Panc1 (cell line): ENCODE results near the gene ZBTB48. TPM values are rescaled to one million over a fixed set of nuclear protein-coding genes. Genes with fewer than 3 reads are reported as not detected.
"Not testable (repeated sequence)": the region's sequence is repeated elsewhere in the genome, so short reads cannot be mapped to it uniquely, and the experiment has no call there.

ENCODE experiments used
- ATAC-seq: fragments of 200-7000 bp; cut with Tn5 transposase; 2 replicates; pipeline ENCODE4 v1.9.1; 2020; ENCODE audit warnings: mild to moderate bottlenecking, moderate library complexity
- BruUV-seq: library from RNA; stranded (reverse); fragments of 400-500 nt; replicated peaks from 2 replicates; lab custom pipeline; 2021; lab: Mats Ljungman, UMichigan
- CTCF ChIA-PET: fragments of 300-600 bp; sonication (Branson Sonifier 250); formaldehyde crosslinking; loops from one replicate; lab custom pipeline; 2022; ENCODE audit warnings: antibody characterized with exemption; lab: Charles Lee
- POLR2A ChIA-PET: fragments of 300-600 bp; sonication (Branson Sonifier 250); formaldehyde crosslinking; loops from one replicate; lab custom pipeline; 2022; ENCODE audit warnings: antibody characterized with exemption; lab: Charles Lee
- DNase-seq: peaks from one replicate; pipeline ENCODE4 v3.0.0-alpha.2; 2010; ENCODE audit warnings: low read depth, low spot score
- H3K27ac ChIP-seq: 2 replicates; pipeline ENCODE4 v1.5.1; 2011; ENCODE audit warnings: mild to moderate bottlenecking, low read length, inconsistent platforms
- H3K27me3 ChIP-seq: fragments of 200-500 bp; sonication (Bioruptor generic); 2 replicates; pipeline ENCODE4 v1.6.0; 2014; ENCODE audit warnings: low read length, inconsistent platforms; ENCODE audit not compliant: control insufficient read depth, insufficient read depth
- H3K36me3 ChIP-seq: fragments of 200-500 bp; sonication (Bioruptor generic); 2 replicates; pipeline ENCODE4 v1.5.1; 2014; ENCODE audit warnings: inconsistent platforms, mild to moderate bottlenecking, low read length, moderate library complexity; ENCODE audit not compliant: control insufficient read depth, insufficient read depth
- H3K4me1 ChIP-seq: 2 replicates; pipeline ENCODE4 v1.5.1; 2011; ENCODE audit warnings: inconsistent platforms, mild to moderate bottlenecking, low read length, moderate library complexity; ENCODE audit not compliant: control insufficient read depth, insufficient read depth
- H3K4me3 ChIP-seq, 2 experiments: 2 replicates each; pipeline ENCODE4 v1.5.1; 2011 to 2012; ENCODE audit warnings: low read depth in 2 of 2, low read length in 2 of 2, mild to moderate bottlenecking in 2 of 2, inconsistent platforms in 1 of 2, moderate library complexity in 1 of 2
- H3K9me3 ChIP-seq: fragments of 200-500 bp; sonication (Bioruptor generic); 2 replicates; pipeline ENCODE4 v1.5.1; 2014; ENCODE audit warnings: low read depth, mild to moderate bottlenecking, inconsistent platforms, low read length, moderate library complexity; ENCODE audit not compliant: control insufficient read depth, insufficient read depth
- POLR2AphosphoS5 ChIP-seq: IDR thresholded peaks from 2 replicates; pipeline ENCODE4 v1.6.1; 2012; ENCODE audit warnings: mild to moderate bottlenecking, low read depth, low read length, moderate library complexity
- SIN3A ChIP-seq: IDR thresholded peaks from 2 replicates; pipeline ENCODE4 v1.6.1; 2012; ENCODE audit warnings: low read depth, mild to moderate bottlenecking, low read length, moderate library complexity, borderline replicate concordance; ENCODE audit not compliant: insufficient read depth
- TCF7L2 ChIP-seq: IDR thresholded peaks from 2 replicates; pipeline ENCODE4 v1.6.1; 2011; ENCODE audit warnings: mild to moderate bottlenecking, low read depth, low read length, inconsistent platforms
- in situ Hi-C: cut with HindIII; loops from 2 replicates; pipeline ENCODE4 v1.10.0; 2016; ENCODE audit warnings: low sequenced_read_pairs, low pct_unique_long_range_greater_than_20kb
- intact Hi-C: fragments of 100-400 bp; cut with micrococcal nuclease; formaldehyde crosslinking; loops from one replicate; pipeline ENCODE4 v1.10.0; 2022; ENCODE audit not compliant: unreplicated experiment
- total RNA-seq: library from RNA; stranded (reverse); gene quantifications from one replicate; pipeline ENCODE4 v1.2.1, GENCODE V29; 2021; ENCODE audit not compliant: unreplicated experiment
- TF ChIP-seq, protein P1 (sequence below), 2 experiments: IDR thresholded peaks; 2 replicates each; pipeline ENCODE4 v1.6.1; 2011 to 2012; ENCODE audit warnings: low read depth in 2 of 2, control low read depth in 1 of 2, low read length in 1 of 2, mild to moderate bottlenecking in 1 of 2, moderate library complexity in 1 of 2; ENCODE audit not compliant: insufficient read depth in 1 of 2
- TF ChIP-seq, protein P2 (sequence below): fragments of 450-650 bp; IDR thresholded peaks from 2 replicates; pipeline ENCODE4 v1.5.1; 2017; ENCODE audit warnings: mild to moderate bottlenecking

The ZBTB48 gene
- total RNA-seq, 1 experiment from 2014 or later, result 40.7 TPM

DNA sequence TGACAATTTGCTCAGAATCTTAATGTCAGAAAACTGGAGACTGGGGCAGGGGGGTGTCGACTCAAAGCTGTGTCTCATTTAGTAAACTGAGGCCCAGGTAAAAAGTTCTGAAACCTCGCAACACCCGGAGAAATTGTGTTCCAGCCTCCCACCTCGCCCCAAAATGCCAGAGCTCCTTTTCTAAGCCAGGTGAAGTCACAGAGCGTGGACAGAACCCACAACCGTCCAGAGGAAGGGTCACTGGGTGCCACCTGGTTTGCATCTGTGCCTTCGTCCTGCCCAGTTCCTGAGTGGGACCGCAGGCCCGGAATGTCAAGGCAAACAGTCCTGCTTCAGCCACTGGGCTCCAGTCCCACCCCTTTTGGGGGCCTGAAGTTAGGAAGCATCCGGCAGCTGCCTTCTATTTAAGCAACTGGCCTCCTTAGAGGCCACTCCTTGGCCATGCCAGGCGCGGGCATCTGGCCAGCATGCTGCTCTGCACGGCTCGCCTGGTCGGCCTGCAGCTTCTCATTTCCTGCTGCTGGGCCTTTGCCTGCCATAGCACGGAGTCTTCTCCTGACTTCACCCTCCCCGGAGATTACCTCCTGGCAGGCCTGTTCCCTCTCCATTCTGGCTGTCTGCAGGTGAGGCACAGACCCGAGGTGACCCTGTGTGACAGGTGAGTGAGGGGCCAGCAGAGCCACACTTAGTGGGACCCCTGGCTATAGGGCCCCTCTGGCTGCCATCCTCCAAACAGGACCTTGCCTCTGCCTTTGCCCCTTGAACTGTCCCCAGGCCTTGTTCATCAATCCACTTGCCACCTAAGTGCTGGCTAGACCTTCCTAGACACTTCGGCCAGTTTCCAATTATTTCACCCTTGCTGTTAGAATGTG is 24.7 kb upstream of the ZBTB48 start, which contains the start of gene TAS1R1:
Gene TAS1R1 (plus strand): TSS at position 401 of the 872 bp plus-strand sequence. CDS start 67 bp downstream, at position 468.
- no peak for DNase-seq
- peaks cover 12% of the 10 kb centered on the region for H3K4me1 ChIP-seq
- POLR2A ChIA-PET, result interaction anchor here (0.5 kb wide), 1 partner anchor 33 kb away, joined by 3 read pairs; no protein-coding TSS in a partner anchor
- BruUV-seq, result no TSS peak
- intact Hi-C loops (no loop called here), in situ Hi-C loops (no loop called here)
- no peak for TF ChIP-seq TCF7L2
- TF ChIP-seq, protein P1, sequence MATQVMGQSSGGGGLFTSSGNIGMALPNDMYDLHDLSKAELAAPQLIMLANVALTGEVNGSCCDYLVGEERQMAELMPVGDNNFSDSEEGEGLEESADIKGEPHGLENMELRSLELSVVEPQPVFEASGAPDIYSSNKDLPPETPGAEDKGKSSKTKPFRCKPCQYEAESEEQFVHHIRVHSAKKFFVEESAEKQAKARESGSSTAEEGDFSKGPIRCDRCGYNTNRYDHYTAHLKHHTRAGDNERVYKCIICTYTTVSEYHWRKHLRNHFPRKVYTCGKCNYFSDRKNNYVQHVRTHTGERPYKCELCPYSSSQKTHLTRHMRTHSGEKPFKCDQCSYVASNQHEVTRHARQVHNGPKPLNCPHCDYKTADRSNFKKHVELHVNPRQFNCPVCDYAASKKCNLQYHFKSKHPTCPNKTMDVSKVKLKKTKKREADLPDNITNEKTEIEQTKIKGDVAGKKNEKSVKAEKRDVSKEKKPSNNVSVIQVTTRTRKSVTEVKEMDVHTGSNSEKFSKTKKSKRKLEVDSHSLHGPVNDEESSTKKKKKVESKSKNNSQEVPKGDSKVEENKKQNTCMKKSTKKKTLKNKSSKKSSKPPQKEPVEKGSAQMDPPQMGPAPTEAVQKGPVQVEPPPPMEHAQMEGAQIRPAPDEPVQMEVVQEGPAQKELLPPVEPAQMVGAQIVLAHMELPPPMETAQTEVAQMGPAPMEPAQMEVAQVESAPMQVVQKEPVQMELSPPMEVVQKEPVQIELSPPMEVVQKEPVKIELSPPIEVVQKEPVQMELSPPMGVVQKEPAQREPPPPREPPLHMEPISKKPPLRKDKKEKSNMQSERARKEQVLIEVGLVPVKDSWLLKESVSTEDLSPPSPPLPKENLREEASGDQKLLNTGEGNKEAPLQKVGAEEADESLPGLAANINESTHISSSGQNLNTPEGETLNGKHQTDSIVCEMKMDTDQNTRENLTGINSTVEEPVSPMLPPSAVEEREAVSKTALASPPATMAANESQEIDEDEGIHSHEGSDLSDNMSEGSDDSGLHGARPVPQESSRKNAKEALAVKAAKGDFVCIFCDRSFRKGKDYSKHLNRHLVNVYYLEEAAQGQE (IDR thresholded peaks at IDR 0.05; ENCODE audit: insufficient read depth in 1 of 2, low read depth in 2 of 2, low read length in 1 of 2), result no peak
- no peak for TF ChIP-seq SIN3A
- TF ChIP-seq POLR2AphosphoS5, result no peak
- TF ChIP-seq, protein P2, sequence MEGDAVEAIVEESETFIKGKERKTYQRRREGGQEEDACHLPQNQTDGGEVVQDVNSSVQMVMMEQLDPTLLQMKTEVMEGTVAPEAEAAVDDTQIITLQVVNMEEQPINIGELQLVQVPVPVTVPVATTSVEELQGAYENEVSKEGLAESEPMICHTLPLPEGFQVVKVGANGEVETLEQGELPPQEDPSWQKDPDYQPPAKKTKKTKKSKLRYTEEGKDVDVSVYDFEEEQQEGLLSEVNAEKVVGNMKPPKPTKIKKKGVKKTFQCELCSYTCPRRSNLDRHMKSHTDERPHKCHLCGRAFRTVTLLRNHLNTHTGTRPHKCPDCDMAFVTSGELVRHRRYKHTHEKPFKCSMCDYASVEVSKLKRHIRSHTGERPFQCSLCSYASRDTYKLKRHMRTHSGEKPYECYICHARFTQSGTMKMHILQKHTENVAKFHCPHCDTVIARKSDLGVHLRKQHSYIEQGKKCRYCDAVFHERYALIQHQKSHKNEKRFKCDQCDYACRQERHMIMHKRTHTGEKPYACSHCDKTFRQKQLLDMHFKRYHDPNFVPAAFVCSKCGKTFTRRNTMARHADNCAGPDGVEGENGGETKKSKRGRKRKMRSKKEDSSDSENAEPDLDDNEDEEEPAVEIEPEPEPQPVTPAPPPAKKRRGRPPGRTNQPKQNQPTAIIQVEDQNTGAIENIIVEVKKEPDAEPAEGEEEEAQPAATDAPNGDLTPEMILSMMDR, result no peak
- H3K4me3 ChIP-seq, result peak within 1 kb of the TSS; percentile 87 to 98
- ATAC-seq, result peak; percentile 12; the same call in 1 of the 2 replicates
- H3K9me3 ChIP-seq, result no peaks in the 10 kb centered on the region
- H3K27me3 ChIP-seq, result no peaks in the 10 kb centered on the region
- H3K27ac ChIP-seq, result peak within 1 kb of the TSS; percentile 81
- CTCF ChIA-PET, result interaction anchor here (0.6 to 1.9 kb wide), 3 partner anchors 31 to 118 kb away, joined by 3 to 5 read pairs (median 4); no protein-coding TSS in a partner anchor
- no peaks in the 10 kb centered on the region; the same call in 1 of the 2 replicates for H3K36me3 ChIP-seq

DNA sequence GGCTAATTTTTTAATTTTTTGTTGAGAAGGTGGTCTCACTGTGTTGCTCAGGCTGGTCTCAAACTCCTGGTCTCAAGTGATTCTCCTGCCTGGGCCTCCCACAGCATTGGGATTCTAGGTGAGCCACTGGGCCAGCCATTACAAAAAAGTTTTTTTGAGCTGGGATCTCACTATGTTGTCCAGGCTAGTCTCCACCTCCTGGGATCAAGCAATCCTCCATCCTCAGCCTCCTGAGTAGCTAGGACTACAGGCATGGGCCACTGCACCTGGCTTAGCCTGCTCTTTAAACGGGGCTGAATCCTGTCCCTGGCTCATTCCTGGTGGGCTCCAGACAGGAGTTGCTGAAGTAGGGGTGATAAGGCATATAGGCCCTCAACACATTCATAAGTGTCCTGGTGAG is 22.2 kb upstream of the ZBTB48 start:
- TF ChIP-seq POLR2AphosphoS5 (no peak), SIN3A (no peak), TCF7L2 (no peak)
- TF ChIP-seq, protein P1 (IDR thresholded peaks at IDR 0.05; ENCODE audit: insufficient read depth in 1 of 2, low read depth in 2 of 2, low read length in 1 of 2), result no peak
- TF ChIP-seq, protein P2, result no peak

DNA sequence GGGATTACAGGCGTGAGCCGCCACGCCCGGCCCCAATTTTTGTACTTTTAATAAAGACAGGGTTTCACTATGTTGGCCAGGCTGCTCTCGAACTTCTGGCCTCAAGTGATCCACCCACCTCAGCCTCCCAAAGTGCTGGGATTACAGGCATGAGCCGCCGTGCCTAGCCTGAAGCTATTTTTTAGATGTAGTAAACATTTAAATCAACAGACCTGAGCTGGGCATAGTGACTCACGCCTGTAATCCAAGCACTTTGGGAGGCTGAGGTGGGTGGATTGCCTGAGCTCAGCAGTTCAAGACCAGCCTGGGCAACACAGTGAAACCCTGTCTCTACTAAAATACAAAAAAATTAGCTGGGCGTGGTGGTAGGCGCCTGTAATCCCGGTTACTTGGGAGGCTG is 20.6 kb upstream of the ZBTB48 start:
- H3K4me1 ChIP-seq, H3K27me3 ChIP-seq, DNase-seq, POLR2A ChIA-PET, H3K9me3 ChIP-seq, H3K27ac ChIP-seq, in situ Hi-C loops, H3K36me3 ChIP-seq, BruUV-seq, H3K4me3 ChIP-seq, CTCF ChIA-PET, ATAC-seq, intact Hi-C loops: not testable (repeated sequence)

More for the DNA sequence above, 22.2 kb upstream of the ZBTB48 start:
- no TSS peak for BruUV-seq
- ChIA-PET POLR2A (interaction anchor here (0.6 to 0.7 kb wide), 2 partner anchors 49 to 352 kb away, joined by 3 to 5 read pairs; no protein-coding TSS in a partner anchor), CTCF (interaction anchor here (0.7 kb wide), 1 partner anchor 118 kb away, joined by 6 read pairs; no protein-coding TSS in a partner anchor)
- Histone ChIP-seq H3K36me3 (no peaks in the 10 kb centered on the region; the same call in 1 of the 2 replicates), H3K4me3 (no peak overlapping the region), H3K27ac (no peak overlapping the region), H3K9me3 (no peaks in the 10 kb centered on the region), H3K4me1 (peaks cover 12% of the 10 kb centered on the region), H3K27me3 (no peaks in the 10 kb centered on the region)
- intact Hi-C loops (no loop called here), in situ Hi-C loops (no loop called here)
- no peak for DNase-seq
- no peak for ATAC-seq
